GM12892 (cell line): ENCODE measurements around the gene CELF2.

ENCODE experiments used
- POLR2A ChIP-seq: IDR thresholded peaks from 2 replicates; pipeline ENCODE4 v1.6.1; 2011; ENCODE audit warnings: low read depth, low read length, control low read depth
- POLR2AphosphoS5 ChIP-seq: IDR thresholded peaks from 2 replicates; pipeline ENCODE4 v1.6.1; 2011; ENCODE audit warnings: low read depth, low read length, control low read depth

DNA sequence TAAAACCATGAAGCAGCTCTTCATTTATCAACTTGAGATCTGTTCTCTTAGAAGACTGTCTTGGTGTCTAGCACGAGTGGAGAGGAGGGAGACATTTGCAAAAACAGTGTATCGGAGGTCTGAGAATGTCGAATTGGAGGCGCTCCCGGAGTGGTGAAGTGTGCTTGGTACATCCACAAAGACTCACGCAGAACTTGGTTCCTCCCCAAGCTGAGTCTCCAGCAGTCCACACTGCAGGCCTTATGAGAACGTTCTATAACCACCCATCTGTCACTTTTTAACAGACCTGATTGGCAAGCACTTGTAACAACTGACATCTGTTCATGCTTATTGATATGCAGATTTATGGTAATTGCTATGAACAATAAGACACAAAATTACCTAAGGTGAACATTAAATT lies 261.6 kb downstream of the CELF2 start:
- TF ChIP-seq POLR2AphosphoS5 (no peak), POLR2A (no peak)
